ENCODE results near the gene DOCK11. TPM values are rescaled to one million over a fixed set of nuclear protein-coding genes. Genes with fewer than 3 reads are reported as not detected.

The DOCK11 gene
- total RNA-seq, 2 donors from 2014 or later: 4.9 to 15.8 TPM

GRCh38 chrX:118521435-118521834 is 25.8 kb downstream of the DOCK11 start:
- Histone ChIP-seq H3K27ac (no peak overlapping the region), H3K9me3 (no peaks in the 10 kb centered on the region), H3K36me3 (replicated peaks in 1 of 2; ENCODE audit: insufficient read depth in 1 of 2, low read depth in 2 of 2) (no peaks in the 10 kb centered on the region), H3K4me1 (no peaks in the 10 kb centered on the region), H3K27me3 (no peaks in the 10 kb centered on the region), H3K4me3 (no peak overlapping the region)
- intact Hi-C loops (cut with DNase I): no loop called here
- DNase-seq (no peak), ATAC-seq (no peak)
- WGBS, 2 donors: 68 to 84% methylated on average over 3 of the region's 3 CpGs
- no peak for TF ChIP-seq CTCF (IDR thresholded peaks at IDR 0.05)
- TF ChIP-seq POLR2A (IDR thresholded peaks at IDR 0.05): no peak

GRCh38 chrX:118522230-118522926 is 26.8 kb downstream of the DOCK11 start:
- H3K4me3 ChIP-seq: no peak overlapping the region
- TF ChIP-seq POLR2A (IDR thresholded peaks at IDR 0.05) (no peak), CTCF (IDR thresholded peaks at IDR 0.05) (no peak)
- intact Hi-C loops (cut with DNase I): no loop called here
- no peaks in the 10 kb centered on the region for H3K27me3 ChIP-seq
- no peaks in the 10 kb centered on the region for H3K4me1 ChIP-seq
- DNase-seq (no peak), ATAC-seq (no peak)
- H3K27ac ChIP-seq: no peak overlapping the region
- H3K9me3 ChIP-seq: no peaks in the 10 kb centered on the region
- H3K36me3 ChIP-seq (replicated peaks in 1 of 2; ENCODE audit: insufficient read depth in 1 of 2, low read depth in 2 of 2): no peaks in the 10 kb centered on the region
- WGBS, 2 donors: 90 to 94% methylated on average over 2 to 3 of the region's 3 CpGs

- no peaks in the 10 kb centered on the region for H3K9me3 ChIP-seq
- DNase-seq (no peak), ATAC-seq (no peak)
- no peaks in the 10 kb centered on the region for H3K27me3 ChIP-seq
- no peaks in the 10 kb centered on the region for H3K36me3 ChIP-seq (replicated peaks in 1 of 2; ENCODE audit: insufficient read depth in 1 of 2, low read depth in 2 of 2)
- H3K4me3 ChIP-seq: no peak overlapping the region
- no peak overlapping the region for H3K27ac ChIP-seq
- TF ChIP-seq POLR2A (IDR thresholded peaks at IDR 0.05): no peak
- no peak for TF ChIP-seq CTCF (IDR thresholded peaks at IDR 0.05)
- H3K4me1 ChIP-seq: no peaks in the 10 kb centered on the region
- 78 to 81% methylated on average over 2 to 4 of the region's 4 CpGs for whole genome bisulfite sequencing, 2 donors
- intact Hi-C loops (cut with DNase I): no loop called here
Observed at GRCh38 chrX:118523920-118524319, 28.3 kb downstream of the DOCK11 start.

GRCh38 chrX:118524344-118524743 is 28.7 kb downstream of the DOCK11 start:
- no peaks in the 10 kb centered on the region for H3K36me3 ChIP-seq (replicated peaks in 1 of 2; ENCODE audit: insufficient read depth in 1 of 2, low read depth in 2 of 2)
- no peaks in the 10 kb centered on the region for H3K27me3 ChIP-seq
- TF ChIP-seq CTCF (IDR thresholded peaks at IDR 0.05) (no peak), POLR2A (IDR thresholded peaks at IDR 0.05) (no peak)
- H3K9me3 ChIP-seq: no peaks in the 10 kb centered on the region
- no peak overlapping the region for H3K4me3 ChIP-seq
- DNase-seq (no peak), ATAC-seq (no peak)
- H3K4me1 ChIP-seq: no peaks in the 10 kb centered on the region
- H3K27ac ChIP-seq: no peak overlapping the region
- WGBS, 2 donors: 49 to 57% methylated on average over 3 of the region's 3 CpGs
- intact Hi-C loops (cut with DNase I): no loop called here

GRCh38 chrX:118525174-118525730 is 29.6 kb downstream of the DOCK11 start:
- intact Hi-C loops (cut with DNase I): no loop called here
- Histone ChIP-seq H3K36me3 (replicated peaks in 1 of 2; ENCODE audit: insufficient read depth in 1 of 2, low read depth in 2 of 2) (no peaks in the 10 kb centered on the region), H3K27me3 (no peaks in the 10 kb centered on the region), H3K9me3 (no peaks in the 10 kb centered on the region), H3K4me1 (no peaks in the 10 kb centered on the region), H3K27ac (no peak overlapping the region), H3K4me3 (no peak overlapping the region)
- TF ChIP-seq POLR2A (IDR thresholded peaks at IDR 0.05) (no peak), CTCF (IDR thresholded peaks at IDR 0.05) (no peak)
- WGBS, 2 donors: 93% methylated on average over 4 of the region's 4 CpGs
- ATAC-seq (no peak), DNase-seq (no peak)

Measured in body of pancreas (tissue), 4 donors.